Measurements from ENCODE around the gene HOPX.

Gene HOPX

GRCh38 chr4:56628592-56628991 lies 52.5 kb downstream of the HOPX start:
- Histone ChIP-seq H3K27me3 (replicated peaks; ENCODE audit: insufficient read depth, low read length) (no peaks in the 10 kb centered on the region), H3K36me3 (replicated peaks; ENCODE audit: insufficient read depth, low read length) (no peaks in the 10 kb centered on the region), H2AFZ (ENCODE audit: low read length) (no peak overlapping the region), H3K4me1 (ENCODE audit: low read length) (no peaks in the 10 kb centered on the region), H4K20me1 (ENCODE audit: insufficient read depth, low read length) (no peaks in the 10 kb centered on the region), H3K4me3 (ENCODE audit: low read length) (no peak overlapping the region), H3K4me2 (ENCODE audit: low read depth, low read length) (no peak overlapping the region), H3K9me2 (replicated peaks; ENCODE audit: insufficient read depth, low read length) (no peaks in the 10 kb centered on the region), H3F3A (ENCODE audit: insufficient read depth, low read length) (no peaks in the 10 kb centered on the region), H3K27ac (ENCODE audit: low read length) (no peak overlapping the region), H3K79me2 (ENCODE audit: low read length) (no peaks in the 10 kb centered on the region), H3K9ac (ENCODE audit: low read length) (no peak overlapping the region), H3K9me3 (replicated peaks; ENCODE audit: insufficient read depth, low read length) (no peaks in the 10 kb centered on the region)
- TF ChIP-seq EZH2 (optimal IDR thresholded peaks at IDR 0.05; ENCODE audit: low read depth, low read length) = no peak
- TF ChIP-seq EZH2phosphoT487 (IDR thresholded peaks at IDR 0.05; ENCODE audit: low read length) = no peak
- TF ChIP-seq CTCF (IDR thresholded peaks at IDR 0.05; ENCODE audit: low read length) = no peak
- no peak for DNase-seq

DNA sequence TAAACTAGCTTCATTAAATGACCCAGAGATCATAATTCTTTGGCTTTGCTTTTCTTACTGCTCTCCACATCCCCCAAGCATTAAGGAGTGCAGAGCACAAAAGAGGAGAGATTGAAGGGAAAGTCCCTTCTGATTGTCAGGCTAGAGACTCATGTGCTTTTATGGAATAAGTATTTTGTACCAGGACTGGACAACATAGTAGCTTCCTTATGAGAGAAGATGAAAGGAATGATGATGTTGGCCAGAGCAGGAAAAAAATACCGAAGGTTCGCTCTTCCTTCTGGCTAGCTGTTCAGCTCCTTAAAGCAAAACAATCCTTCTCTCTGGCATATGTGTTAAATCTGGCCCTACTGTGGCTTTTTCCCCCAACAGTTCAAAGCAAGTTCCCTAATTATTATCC lies 53.1 kb downstream of the HOPX start:
- Histone ChIP-seq H3K9me3 (replicated peaks; ENCODE audit: insufficient read depth, low read length) (no peaks in the 10 kb centered on the region), H3K27ac (ENCODE audit: low read length) (no peak overlapping the region), H3K4me2 (ENCODE audit: low read depth, low read length) (no peak overlapping the region), H3K4me3 (ENCODE audit: low read length) (no peak overlapping the region), H3K4me1 (ENCODE audit: low read length) (no peaks in the 10 kb centered on the region), H4K20me1 (ENCODE audit: insufficient read depth, low read length) (no peaks in the 10 kb centered on the region), H3K9me2 (replicated peaks; ENCODE audit: insufficient read depth, low read length) (no peaks in the 10 kb centered on the region), H3F3A (ENCODE audit: insufficient read depth, low read length) (no peaks in the 10 kb centered on the region), H3K36me3 (replicated peaks; ENCODE audit: insufficient read depth, low read length) (no peaks in the 10 kb centered on the region), H3K79me2 (ENCODE audit: low read length) (no peaks in the 10 kb centered on the region), H2AFZ (ENCODE audit: low read length) (no peak overlapping the region), H3K27me3 (replicated peaks; ENCODE audit: insufficient read depth, low read length) (no peaks in the 10 kb centered on the region), H3K9ac (ENCODE audit: low read length) (no peak overlapping the region)
- TF ChIP-seq CTCF (IDR thresholded peaks at IDR 0.05; ENCODE audit: low read length) = no peak
- no peak for TF ChIP-seq EZH2phosphoT487 (IDR thresholded peaks at IDR 0.05; ENCODE audit: low read length)
- TF ChIP-seq EZH2 (optimal IDR thresholded peaks at IDR 0.05; ENCODE audit: low read depth, low read length) = no peak
- no peak for DNase-seq

DNA sequence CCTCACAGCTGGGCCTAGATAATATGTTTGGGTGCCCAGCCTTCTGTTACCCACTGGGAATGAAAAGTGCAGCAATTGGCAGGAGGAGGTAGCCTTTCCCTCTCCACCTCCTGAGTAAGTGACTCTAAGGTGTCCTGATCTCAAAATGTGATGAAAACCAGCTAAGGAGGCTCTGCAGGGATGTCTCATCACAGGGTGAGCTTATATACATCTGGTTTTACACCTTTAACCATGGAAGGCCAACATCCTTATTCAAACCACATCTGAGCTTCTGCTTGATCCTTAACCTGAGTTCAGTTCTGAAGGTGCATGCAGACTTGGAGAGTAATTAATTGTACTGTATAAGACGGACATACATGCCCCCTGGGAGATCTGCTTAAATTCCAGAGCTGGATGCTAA lies 53.7 kb downstream of the HOPX start:
- Histone ChIP-seq H4K20me1 (ENCODE audit: insufficient read depth, low read length) (no peaks in the 10 kb centered on the region), H2AFZ (ENCODE audit: low read length) (no peak overlapping the region), H3K36me3 (replicated peaks; ENCODE audit: insufficient read depth, low read length) (no peaks in the 10 kb centered on the region), H3K4me1 (ENCODE audit: low read length) (no peaks in the 10 kb centered on the region), H3K4me3 (ENCODE audit: low read length) (no peak overlapping the region), H3K4me2 (ENCODE audit: low read depth, low read length) (no peak overlapping the region), H3F3A (ENCODE audit: insufficient read depth, low read length) (no peaks in the 10 kb centered on the region), H3K9ac (ENCODE audit: low read length) (no peak overlapping the region), H3K9me2 (replicated peaks; ENCODE audit: insufficient read depth, low read length) (no peaks in the 10 kb centered on the region), H3K9me3 (replicated peaks; ENCODE audit: insufficient read depth, low read length) (no peaks in the 10 kb centered on the region), H3K79me2 (ENCODE audit: low read length) (no peaks in the 10 kb centered on the region), H3K27ac (ENCODE audit: low read length) (no peak overlapping the region), H3K27me3 (replicated peaks; ENCODE audit: insufficient read depth, low read length) (no peaks in the 10 kb centered on the region)
- DNase-seq = no peak
- no peak for TF ChIP-seq EZH2phosphoT487 (IDR thresholded peaks at IDR 0.05; ENCODE audit: low read length)
- no peak for TF ChIP-seq EZH2 (optimal IDR thresholded peaks at IDR 0.05; ENCODE audit: low read depth, low read length)
- no peak for TF ChIP-seq CTCF (IDR thresholded peaks at IDR 0.05; ENCODE audit: low read length)
